ENCODE results near the gene AIMP2.
"Not testable (repeated sequence)": the region's sequence is repeated elsewhere in the genome, so short reads cannot be mapped to it uniquely, and the experiment has no call there.

Gene AIMP2

GRCh38 chr7:6008668-6009611 is at the start of gene AIMP2, which contains the start of gene PMS2:
Gene AIMP2, plus strand, starts transcription at chr7:6009272. Its CDS starts 92 bp downstream, at chr7:6009364.
Gene PMS2, minus strand, starts transcription at chr7:6009049. Its CDS starts 30 bp downstream, at chr7:6009019.
- FAIRE-seq, result no peak

- FAIRE-seq, result not testable (repeated sequence)
Observed at GRCh38 chr7:5963205-5963604, 45.9 kb upstream of the AIMP2 start.

GRCh38 chr7:5963810-5964209 is 45.3 kb upstream of the AIMP2 start:
- not testable (repeated sequence) for FAIRE-seq

- FAIRE-seq, result not testable (repeated sequence)
Observed at GRCh38 chr7:5970347-5970911, 38.6 kb upstream of the AIMP2 start, which contains the start of gene RSPH10B. Gene RSPH10B, minus strand, starts transcription at chr7:5970689. Its CDS starts 3,573 bp downstream, at chr7:5967116.

GRCh38 chr7:5973580-5973979 is 35.5 kb upstream of the AIMP2 start:
- FAIRE-seq, result not testable (repeated sequence)

- peak; percentile 33 for FAIRE-seq
Observed at GRCh38 chr7:5979680-5980314, 29.3 kb upstream of the AIMP2 start.

- not testable (repeated sequence) for FAIRE-seq
Observed at GRCh38 chr7:5987061-5987460, 22.0 kb upstream of the AIMP2 start.

- FAIRE-seq, result peak; percentile 76
Observed at GRCh38 chr7:5997210-5997808, 11.8 kb upstream of the AIMP2 start.

GRCh38 chr7:6007386-6007785 is 1.7 kb upstream of the AIMP2 start:
- no peak for FAIRE-seq

GRCh38 chr7:6007835-6008590 is 1.1 kb upstream of the AIMP2 start:
- FAIRE-seq, result not testable (repeated sequence)

- not testable (repeated sequence) for FAIRE-seq
Observed at GRCh38 chr7:6010370-6010769, 1.3 kb downstream of the AIMP2 start.

- FAIRE-seq, result no peak
Observed at GRCh38 chr7:6011541-6011940, 2.5 kb downstream of the AIMP2 start.

GRCh38 chr7:6012355-6013104 is 3.5 kb downstream of the AIMP2 start:
- FAIRE-seq, result no peak

- no peak for FAIRE-seq
Observed at GRCh38 chr7:6015917-6016652, 7.0 kb downstream of the AIMP2 start.

- no peak for FAIRE-seq
Observed at GRCh38 chr7:6016653-6016966, 7.5 kb downstream of the AIMP2 start.

- FAIRE-seq, result no peak
Observed at GRCh38 chr7:6020371-6021286, 11.6 kb downstream of the AIMP2 start.

GRCh38 chr7:6022707-6023106 is 13.6 kb downstream of the AIMP2 start:
- FAIRE-seq, result no peak

- FAIRE-seq, result no peak
Observed at GRCh38 chr7:6023974-6024435, 14.9 kb downstream of the AIMP2 start.

GRCh38 chr7:6026011-6026819 is 17.1 kb downstream of the AIMP2 start:
- FAIRE-seq, result no peak

All from islet of Langerhans (tissue), 1 donor.